Endometrium (tissue), 2 donors: ENCODE results near the gene LINGO1.

Source experiments
- FAIRE-seq: peaks from 2 replicates; lab custom pipeline; 2012; peaks lifted over from hg19 to GRCh38; lab: Jason Lieb, UNC
- donor health status: control.
- donor health status: control.

Gene LINGO1

DNA sequence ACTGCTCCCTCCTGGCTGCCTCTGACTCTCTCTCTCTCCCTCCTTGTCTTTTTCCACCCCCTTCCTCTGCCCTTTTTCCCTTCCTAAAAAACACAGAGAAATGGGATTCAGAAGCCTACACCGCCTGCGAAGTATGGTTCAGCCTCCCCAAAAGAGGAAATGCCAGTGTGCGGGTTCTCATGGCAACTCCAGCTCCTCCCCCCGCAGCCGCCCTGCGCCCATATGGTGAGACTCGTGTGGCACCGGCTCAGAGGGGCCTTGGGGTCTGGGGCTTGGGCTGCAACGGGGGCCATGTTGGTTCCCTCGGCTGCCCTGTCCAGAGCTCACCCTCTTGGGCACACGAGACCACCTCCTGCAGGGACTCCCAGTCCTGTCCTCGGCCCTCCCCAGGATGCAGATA lies 23.6 kb upstream of the LINGO1 start:
- no peak for FAIRE-seq

DNA sequence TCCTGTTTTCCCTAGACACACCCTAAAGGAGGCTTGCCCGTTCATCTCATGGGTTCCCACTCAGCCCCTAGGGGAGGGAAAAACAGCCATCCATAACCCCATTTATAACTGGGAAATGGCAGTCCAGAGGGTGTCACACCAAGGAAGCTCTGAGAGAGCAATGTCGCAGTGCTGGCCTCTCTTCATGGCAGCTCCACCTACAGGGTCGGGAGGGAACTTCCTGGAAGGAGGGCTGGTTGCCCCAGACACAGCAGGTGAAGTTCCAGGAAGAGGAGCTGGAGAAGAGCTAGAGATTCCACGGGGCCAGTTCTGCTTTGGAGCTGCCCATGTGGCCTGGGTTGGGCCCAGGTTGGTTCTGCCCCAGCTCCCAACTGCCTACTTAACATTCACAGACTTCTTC lies 22.3 kb upstream of the LINGO1 start:
- FAIRE-seq = no peak

DNA sequence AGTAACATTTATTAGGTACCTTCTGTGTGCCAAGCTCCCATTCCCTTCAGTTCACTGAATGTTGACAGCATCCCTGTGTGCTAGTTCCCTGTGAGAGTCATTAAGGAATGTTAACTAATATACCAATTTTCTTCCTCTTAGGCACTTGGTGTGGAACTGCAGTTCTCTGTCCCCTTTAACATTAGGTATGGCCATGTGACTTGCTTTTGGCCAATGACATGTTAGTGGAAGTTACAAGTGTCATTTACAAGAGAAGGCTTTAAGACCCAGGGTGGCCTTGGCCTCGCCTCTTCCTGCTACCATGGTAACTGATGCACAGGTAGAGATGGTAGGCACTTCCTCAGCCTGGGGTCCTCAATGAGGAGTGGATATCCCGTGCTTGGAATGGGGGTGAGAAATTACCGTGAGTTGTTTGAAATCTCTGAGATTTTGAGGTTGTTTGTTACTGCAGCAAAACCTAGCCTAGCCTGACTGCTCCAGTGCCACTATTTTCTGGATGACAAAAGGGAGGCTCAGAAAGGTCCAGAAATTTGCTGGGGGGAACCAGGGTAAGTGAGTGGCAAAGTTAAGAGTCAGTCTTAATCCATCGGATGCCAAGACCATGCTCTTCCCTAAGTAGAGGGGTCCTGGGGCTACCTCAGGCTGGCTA lies 21.2 kb upstream of the LINGO1 start:
- FAIRE-seq = no peak

DNA sequence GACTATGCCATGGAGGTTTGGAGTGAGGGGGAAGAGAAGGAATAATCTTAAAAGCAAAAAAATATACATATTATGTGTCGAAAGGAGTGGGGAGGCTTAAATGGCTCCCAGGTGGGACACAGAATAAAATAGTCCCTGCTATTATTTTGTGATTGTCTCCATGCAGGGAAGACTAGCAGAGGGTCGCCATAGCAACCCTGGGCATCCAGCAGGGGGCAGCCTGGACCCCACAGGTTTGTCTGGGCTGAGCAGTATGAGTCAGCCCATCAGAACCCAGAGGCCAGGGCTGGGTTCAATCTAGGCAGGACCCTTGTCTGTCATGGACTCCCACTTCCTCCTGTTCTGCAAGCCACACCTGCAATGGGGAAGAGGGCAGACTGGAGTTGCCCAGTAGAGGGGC lies 17.6 kb upstream of the LINGO1 start:
- no peak for FAIRE-seq

DNA sequence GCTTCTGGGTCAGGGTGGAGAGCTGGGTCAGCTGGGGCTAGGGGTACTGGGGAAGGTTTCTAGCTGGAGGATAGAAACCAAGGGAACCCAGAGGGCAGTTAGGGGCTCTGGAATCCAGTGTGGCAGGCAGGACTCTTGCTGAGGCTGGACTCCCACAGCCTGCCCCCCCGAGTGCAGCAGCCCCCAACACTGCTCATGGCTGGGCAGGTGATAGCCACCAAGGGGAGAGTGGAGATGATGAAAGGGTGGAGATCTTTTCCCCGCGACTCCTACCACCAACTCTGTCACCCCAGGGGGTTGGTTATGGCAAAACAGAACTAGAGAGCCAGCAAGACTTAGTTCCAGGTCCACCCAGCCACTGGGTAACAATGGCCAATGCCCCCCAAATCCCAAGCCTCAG lies 16.9 kb upstream of the LINGO1 start:
- FAIRE-seq = no peak

DNA sequence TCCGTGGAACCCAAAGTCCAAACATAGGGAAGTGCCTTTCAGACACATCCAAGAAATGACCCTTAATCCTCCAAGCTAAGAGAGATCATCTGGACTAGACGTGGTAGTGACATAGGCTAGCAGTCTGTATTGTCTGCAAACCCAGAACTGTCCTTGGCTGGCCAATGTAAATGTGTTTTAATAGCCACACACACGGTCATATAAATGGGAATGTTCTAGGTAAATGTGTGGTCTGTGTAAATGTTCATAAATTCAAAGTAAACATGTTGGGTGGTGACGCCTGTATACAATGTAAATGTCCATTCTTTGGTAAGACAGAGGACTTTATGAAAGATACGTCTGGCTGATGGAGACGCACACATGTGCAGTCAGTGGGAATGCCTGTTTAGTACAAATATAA lies 16.3 kb upstream of the LINGO1 start:
- no peak for FAIRE-seq

DNA sequence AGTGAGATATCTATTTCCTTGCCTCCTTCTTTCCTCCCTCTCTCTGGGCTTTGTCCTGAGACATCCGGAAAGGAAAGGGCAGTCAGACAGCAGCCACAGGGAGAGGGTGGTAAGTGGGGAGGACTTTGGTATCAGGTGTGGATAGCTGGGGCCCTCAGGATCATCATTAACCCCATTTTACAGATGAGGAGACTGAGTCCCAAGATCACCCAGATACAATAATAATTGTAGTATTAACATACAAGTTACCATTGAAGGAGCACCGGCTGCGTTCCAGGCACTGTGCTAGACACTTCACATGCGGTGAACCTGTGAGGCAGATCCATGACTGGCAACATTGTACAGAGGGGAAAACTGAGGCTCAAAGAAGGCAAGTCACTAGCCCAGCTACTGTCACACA lies 15.2 kb upstream of the LINGO1 start:
- FAIRE-seq = no peak

DNA sequence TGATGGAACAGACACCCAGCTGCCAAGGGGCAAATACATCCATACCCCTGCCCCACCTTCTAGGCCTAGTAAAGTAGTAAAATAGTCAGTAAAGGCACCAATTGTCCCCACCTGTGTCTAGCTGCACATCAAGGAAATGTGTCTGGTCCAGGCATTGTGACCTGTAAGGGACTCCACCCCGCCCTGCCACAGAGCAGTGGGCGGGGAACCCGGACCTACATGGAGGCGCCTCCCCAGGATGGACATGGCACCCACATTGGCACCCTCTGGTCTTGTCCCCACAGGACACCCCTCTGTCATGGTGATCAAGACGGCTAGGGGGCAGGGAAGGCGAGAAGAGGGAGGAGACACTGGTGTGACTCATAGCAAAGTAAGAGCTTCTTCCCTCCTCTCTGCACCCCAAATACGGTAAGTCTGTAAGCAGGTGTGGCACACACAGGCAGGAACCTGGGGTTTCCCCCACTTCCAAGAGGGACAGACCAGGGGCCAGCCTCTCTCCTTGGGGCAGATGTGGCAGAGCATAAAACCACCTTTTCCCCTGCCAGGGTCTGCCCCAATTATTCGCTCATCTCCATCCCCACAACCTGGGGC lies 13.5 kb upstream of the LINGO1 start:
- no peak for FAIRE-seq

DNA sequence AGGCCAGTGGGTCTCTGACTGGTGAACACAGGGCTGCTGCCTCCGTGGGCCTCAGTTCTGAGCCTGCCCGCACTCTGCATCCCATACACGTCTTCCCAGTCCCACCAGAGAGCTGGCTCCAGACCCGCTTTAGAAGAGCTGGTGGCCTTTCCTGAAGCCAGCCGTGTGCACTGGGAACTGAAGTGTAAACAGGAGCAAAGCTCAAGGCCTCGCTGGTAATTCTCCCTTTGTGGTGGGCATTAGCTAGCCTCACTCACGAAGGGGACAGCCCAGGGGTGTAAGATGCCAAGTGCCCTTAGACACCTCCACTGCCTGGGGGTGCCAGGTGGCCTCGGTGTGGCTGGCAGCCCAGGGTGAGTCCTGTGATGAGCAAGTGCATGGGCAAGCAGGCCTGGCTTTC lies 12.9 kb upstream of the LINGO1 start:
- FAIRE-seq = no peak

DNA sequence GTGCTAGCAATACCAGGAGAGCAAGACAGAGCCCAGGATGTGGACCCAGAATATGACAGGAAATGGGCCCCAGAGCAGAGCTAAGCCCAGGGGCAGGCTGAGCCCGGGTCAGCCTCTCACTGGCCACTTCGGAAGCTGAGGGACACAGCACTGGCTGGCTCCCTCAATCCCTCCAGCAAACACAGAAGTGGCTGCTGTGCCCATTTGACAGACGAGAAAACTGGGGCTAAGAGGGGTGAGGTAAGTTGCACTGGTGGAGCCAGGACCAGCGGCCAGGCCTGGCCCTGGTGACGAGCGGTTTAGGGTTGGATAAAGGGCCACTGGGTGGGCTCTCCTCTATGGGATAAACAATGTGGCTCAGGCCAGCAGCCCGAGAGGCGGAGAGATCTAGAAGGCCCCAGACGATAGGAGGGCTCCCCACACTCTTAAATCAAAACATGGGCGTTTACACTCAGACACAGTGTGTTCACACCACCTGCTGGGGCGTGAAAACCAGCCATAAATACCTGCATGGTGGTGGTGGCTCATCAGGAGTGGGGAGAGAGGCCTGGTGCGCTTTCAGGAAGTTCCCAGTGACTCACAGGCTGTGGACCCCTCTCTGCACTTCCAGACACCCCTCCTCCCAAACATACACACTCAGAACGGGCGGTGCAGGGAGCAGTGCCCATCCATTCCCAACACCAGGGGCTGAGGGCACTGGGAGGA lies 12.0 kb upstream of the LINGO1 start:
- no peak for FAIRE-seq

DNA sequence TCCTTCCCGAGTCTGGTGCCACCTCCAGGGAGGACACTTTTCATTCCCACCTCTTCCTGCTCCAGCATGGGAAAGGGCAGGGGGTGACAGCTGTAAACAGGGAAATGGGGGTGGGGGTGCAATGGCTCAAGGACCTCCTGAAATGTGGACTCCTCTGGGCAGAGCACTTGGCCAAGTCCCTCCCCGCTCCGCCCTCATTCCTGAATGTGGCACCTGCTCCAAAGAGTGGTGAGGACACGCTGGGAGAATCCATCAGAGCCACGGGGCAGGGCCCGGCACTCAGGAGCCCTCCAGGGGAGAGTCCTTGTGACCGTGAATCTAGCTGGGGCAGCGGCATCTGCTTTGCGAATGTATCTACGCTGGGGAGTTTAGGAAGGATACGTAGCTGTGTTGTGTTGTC lies 11.1 kb upstream of the LINGO1 start:
- no peak for FAIRE-seq

DNA sequence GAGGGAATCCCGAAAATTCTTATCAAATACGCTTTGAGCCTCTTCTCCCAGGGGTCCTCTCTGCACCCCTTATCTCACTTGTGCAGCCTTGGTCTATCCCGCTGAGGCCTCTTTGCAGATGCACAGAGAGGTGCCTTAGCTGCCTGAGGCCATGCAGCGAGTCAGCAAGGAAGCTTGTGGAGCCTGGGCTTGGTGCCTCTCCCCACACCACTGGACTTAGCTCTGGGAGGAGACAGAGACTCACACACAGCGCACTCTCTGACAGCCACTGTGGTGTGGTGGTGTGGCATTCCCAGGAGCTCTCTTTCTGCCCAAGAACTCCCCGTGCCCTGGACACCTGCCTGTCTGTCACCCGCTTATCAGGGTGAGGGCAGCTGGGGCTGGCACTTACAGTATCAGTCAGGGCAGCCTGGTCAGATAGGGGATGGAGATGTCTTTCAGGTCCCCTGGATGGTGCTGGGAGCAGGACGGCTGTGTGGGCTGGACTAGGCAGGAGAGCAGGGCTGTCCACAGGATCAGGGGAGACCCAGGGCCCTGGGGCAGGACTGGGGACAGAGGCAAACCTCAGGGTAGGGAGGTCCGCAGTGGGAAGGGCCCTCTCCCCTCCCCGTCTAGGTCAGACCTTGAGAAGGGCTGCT lies 10.2 kb upstream of the LINGO1 start:
- no peak for FAIRE-seq

DNA sequence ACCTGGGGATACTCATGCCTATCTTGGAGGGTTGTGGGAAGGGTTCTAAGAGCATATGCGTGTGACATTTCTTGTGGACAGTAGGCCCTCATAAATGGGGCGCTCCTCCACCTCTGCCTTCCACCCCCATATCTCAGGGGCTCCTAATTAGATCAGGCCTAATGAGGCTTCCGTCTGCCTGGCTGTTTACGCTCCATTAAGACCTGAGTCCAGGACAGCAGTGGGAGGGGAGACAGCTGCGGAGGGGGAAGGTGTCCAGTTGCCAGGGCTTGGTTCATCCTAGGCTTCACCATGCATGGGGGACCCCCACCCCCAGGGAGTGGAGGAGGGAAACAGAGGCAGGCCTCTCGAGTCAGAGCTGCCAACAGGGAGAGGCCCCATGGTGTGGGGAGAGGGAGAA lies 9.3 kb upstream of the LINGO1 start:
- no peak for FAIRE-seq

DNA sequence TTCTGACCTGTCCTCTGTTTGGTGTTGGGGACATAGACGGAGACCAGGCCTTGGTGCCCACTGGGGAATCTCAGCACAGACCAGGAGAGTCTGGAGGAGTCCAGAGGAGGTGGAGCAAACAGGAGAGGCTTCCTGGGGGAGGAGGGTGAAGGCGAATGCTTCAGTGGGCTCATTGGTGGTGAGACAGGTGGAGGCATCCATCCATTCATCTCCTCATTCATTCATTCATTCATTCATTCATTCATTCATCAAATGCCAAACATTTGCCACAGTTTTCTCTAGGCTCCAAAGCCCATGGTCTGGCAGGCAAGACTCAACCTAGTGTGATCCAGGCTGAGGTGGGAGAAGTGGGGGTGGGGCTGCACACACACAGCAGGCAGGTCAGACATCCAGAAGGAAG lies 7.9 kb upstream of the LINGO1 start:
- no peak for FAIRE-seq

DNA sequence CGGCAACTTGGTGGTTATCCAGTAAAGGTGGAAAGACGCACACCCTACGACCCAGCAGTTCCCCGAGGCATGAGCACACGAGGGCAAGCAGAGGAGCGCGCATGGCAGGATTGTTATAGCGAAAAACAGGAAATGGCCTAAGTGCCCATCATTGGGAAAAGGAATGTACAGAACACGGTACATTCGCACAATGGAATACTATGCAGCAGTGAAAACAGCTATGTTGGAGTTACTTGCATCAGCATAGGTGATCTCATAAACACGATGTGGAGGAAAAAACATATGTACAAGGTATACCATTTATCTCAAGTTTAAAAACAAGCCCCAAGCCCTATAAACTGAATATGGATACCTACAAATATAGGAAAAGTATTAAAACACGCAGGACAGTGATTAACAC lies 6.7 kb upstream of the LINGO1 start:
- no peak for FAIRE-seq

DNA sequence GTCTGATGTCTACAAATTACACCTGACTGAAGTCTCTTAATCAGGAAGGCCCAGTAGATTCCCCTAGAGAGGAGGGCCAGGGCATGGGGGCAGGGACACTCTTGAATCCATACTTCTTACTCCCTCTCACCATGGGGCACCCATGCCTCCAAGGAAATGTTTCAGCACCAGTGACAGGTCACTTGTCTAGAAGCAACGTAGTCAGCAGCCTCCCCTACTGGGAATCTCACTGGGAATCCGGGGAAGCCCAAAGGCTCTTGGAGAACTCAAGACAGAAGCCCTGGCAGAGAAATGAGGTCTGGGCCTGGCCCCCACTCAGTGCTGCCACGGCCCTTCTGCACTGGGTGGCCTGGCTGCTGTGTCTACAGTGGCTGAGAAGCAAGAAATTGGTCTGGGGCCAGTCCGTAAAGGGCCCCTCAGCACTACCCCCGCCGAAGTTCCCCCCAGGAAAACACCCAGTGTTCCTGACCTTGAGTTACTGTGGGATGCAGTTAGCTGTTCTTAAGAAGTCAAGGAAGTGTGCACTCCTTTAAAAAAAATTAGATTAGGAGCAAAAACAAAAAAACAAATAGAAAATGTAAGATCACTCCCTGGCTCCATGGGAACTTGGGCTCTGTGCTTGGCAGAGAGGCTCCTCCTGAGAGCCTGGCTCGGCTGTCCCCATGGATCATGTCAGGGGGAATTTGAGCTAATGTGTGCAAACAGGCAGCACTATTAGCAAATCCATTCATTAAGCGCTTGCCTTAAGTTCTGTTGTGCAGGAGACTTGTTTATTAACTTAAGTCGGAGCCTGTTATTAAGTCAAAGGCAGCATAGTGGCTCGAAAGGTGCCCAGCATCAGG lies 5.4 kb upstream of the LINGO1 start:
- FAIRE-seq = no peak

DNA sequence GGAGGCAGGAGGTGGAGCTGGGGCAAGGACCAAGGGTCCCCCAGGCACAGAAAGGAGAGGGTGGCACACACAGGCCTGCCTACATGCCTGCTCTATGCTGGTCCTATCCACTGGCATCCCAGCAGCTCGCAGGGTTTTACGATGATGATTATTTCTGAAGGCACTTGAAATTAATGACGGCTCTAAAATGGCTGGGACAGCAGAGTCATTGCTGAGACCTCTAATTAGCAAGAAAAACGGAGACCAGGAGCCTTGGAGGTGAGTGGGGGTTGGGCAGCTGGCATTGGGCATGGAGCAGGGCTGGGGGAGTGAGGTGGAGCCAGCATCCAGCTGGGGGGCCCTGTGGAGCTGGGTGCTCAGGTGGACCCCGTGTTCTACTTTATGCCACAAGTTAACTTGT lies 3.5 kb upstream of the LINGO1 start:
- no peak for FAIRE-seq

DNA sequence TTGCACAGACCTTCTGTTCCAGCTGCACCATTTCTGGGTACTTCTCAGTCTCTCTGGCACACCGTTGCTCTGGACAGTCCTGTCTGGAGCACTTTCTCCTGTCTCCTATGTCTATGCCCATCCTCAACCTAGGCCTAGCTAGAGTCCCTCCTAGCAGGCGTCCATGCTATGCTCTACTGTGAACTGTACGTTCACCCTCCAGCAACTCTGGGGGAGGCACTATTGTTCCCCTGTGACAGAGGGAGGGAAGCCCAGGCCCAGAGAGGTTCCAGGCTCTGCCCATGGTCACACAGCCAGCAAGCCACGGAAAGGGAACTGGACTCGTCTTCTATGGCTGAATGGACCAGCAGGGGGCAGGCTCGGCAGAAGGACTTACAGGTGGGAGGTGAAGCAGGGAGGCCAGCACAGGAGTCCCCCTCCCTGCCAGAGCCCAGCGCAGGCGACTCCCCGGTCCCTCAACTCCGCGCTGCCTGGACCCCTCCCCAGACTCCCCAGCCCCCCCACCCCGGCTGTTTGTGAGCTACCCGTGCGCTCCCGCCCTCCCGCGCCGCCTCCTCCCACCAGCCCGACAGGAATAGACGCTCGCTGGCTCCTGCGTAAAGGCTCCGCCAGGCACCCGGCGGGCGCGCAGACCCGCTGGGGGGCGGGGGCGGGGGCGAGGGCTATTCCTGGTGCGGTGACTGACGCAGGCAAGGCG lies 1.7 kb upstream of the LINGO1 start:
- FAIRE-seq = no peak

DNA sequence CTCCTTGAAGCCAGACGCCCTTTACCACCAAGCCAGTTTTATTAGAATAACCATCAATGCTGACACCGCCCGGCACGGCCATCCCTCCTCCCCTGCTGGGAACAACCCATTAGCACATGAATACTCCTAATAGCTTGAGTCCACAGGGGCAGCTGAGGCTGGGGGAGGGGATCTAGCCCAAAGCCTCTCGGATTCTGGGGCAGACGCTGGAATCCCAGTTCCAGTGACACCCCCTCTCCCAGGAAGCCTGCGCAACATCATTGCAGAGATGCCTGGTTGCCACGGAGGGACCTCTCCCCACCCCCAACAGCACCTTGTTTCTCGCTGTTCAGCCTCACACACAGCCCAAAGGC lies 1.2 kb upstream of the LINGO1 start:
- FAIRE-seq = no peak

DNA sequence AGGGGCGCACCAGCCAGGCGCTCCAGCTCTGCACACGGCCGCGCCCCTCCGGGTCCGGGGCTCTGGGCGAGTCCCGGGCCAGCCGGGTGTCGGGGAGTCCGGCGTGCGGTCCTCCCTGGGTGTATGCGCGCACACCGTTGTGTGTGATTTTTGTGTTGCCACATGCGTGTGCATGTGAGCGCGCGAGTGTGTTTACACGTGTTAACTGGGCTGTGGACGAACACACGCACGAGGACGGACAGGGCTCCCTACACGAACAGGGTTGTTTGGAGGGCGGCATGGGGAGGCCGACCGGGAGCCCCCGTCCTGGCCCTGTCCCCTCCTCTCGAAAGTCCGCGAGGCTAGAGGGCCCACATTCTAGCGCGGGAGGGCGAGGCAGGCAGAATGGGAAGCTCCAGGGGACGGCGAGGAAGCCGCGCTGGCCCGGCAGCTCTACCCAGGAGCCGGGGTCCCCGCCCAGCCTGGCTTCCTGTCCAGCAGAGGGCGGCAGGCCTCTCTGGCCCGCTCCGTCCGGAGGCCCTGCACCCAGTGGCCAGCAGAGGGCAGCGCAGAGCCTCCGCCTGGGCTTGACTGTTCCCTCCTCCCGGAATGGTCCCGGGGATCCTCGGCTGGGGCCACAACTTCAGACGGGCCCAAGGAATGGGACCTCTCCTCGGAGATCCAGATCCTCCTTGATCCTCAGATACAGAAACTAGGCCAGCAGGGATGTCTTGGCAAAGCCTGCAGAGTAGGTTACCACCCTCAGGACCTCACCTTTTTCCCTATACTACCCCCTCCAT lies 611 bp upstream of the LINGO1 start:
- no peak for FAIRE-seq
